Heart right ventricle (tissue), 16 donors: ENCODE results near the gene DPH1. TPM values are rescaled to one million over a fixed set of nuclear protein-coding genes. Genes with fewer than 3 reads are reported as not detected.
A peak's percentile ranks its signal among the peaks of the same experiment; 100 is the strongest.

ENCODE experiments used
- ATAC-seq, 8 donors: fragments of 200-7000 bp; cut with Tn5 transposase; one replicate each; pipeline ENCODE4 v1.9.1; 2020; ENCODE audit warnings: mild to moderate bottlenecking in 8 of 8, moderate library complexity in 8 of 8, moderate number of reproducible peaks in 1 of 8
- DNase-seq, 2 donors: peaks; one replicate each; pipeline ENCODE4 v3.0.0-alpha.2; 2020
- H3K27ac ChIP-seq, 10 donors: fragments of 200-600 bp; sonication (generic) in 2 of 10; one replicate each; pipeline versions ENCODE4 v1.5.0 to v1.8.0; 2020 to 2022; ENCODE audit warnings: mild to moderate bottlenecking in 3 of 10
- H3K27me3 ChIP-seq, 7 donors: fragments of 200-600 bp; one replicate each; pipeline ENCODE4 v1.8.0; 2021 to 2022; ENCODE audit warnings: mild to moderate bottlenecking in 2 of 7
- H3K36me3 ChIP-seq, 9 donors: fragments of 200-600 bp; sonication (generic) in 1 of 9; one replicate each; pipeline versions ENCODE4 v1.5.0 to v1.8.0; 2020 to 2022; ENCODE audit warnings: mild to moderate bottlenecking in 2 of 9
- H3K4me1 ChIP-seq, 9 donors: fragments of 200-600 bp; sonication (generic) in 1 of 9; one replicate each; pipeline versions ENCODE4 v1.5.0 to v1.8.0; 2020 to 2022; ENCODE audit warnings: mild to moderate bottlenecking in 4 of 9
- H3K4me3 ChIP-seq, 10 donors: fragments of 200-600 bp; sonication (generic) in 2 of 10; one replicate each; pipeline versions ENCODE4 v1.5.0 to v1.8.0; 2020 to 2022; ENCODE audit warnings: mild to moderate bottlenecking in 7 of 10, moderate library complexity in 2 of 10
- H3K9me3 ChIP-seq, 11 donors: fragments of 200-600 bp in 10 of 11; sonication (generic) in 2 of 11; one replicate each; pipeline versions ENCODE4 v1.5.0 to v1.8.0; 2013 to 2022; ENCODE audit warnings: mild to moderate bottlenecking in 2 of 11, control low read depth in 1 of 11, moderate library complexity in 1 of 11
- WGBS, 2 donors: extraction: QIAGEN DNeasy Blood & Tissue Kit; methylation state at CpG; one replicate each; pipeline ENCODE4 v1.1.7; 2013; ENCODE audit warnings: inconsistent platforms in 1 of 2; 5-methylcytosine and 5-hydroxymethylcytosine counted together
- intact Hi-C, 10 donors: fragments of 100-400 bp; cut with DNase I; formaldehyde crosslinking; loops; one replicate each; pipeline versions ENCODE4 v1.11.1 to v1.14.2; 2022
- polyA plus RNA-seq, 2 donors: library from polyadenylated mRNA; stranded (reverse); fragments of 200-250 nt; gene quantifications; one replicate each; pipeline ENCODE4 v1.2.3, GENCODE V29; 2013
- total RNA-seq, 10 donors: library from RNA; stranded (reverse); fragmentation: NEBNext Ultra II Directional in 3 of 10; extraction: Animal tissue kit (Norgen Biotek cat#: 25700) in 3 of 10; gene quantifications; one replicate each; pipeline versions ENCODE4 v1.2.1 to v1.2.4, GENCODE V29; 2021 to 2023
- TF ChIP-seq, protein P1 (sequence below), 9 donors: fragments of 200-600 bp; sonication (generic) in 2 of 9; IDR thresholded peaks; one replicate each; pipeline versions ENCODE4 v1.5.0 to v1.8.0; 2021 to 2022; ENCODE audit warnings: antibody characterized with exemption in 9 of 9, mild to moderate bottlenecking in 5 of 9, moderate library complexity in 1 of 9
- donor health status: Arrhythmogenic right ventricular cardiomyopathy.
- donor health status: ischemic (EF 13 %, LVEDD 7.1; RV severe dilation, severe dysfunction).
- donor health status: healthy with polysubstance abuse.
- donor health status: DM: no; HTN: yes; CAD: no.
- donor health status: DM: no; HTN: no; CAD: no.
- donor health status: ischemic (EF 25% LVEDD 6.9; RV normal size, moderate dysfunction).
- donor health status: ischemic (EF 25% LVEDD 5.7; RV mildly dilated, moderate dysfunction).
- donor health status: healthy.
- donor health status: DM: yes; HTN: yes; CAD: no.
- donor health status: Ischemic cardiomyopathy.
- donor health status: ischemic (EF 35%, LVEDD 5.7; RV mildly dilated, moderate dysfunction).
- donor health status: nonischemic (EF 11% LVEDD 7.7; RV severe dilation, severe dysfunction).
- donor health status: DM: yes; HTN: yes; CAD: no.
- donor health status: PGD.
- donor health status: ischemic (EF 29% LVEDD 5.4; RV normal size, mild dysfunction).
- donor health status: nonischemic (EF 23%, LVEDD 6.1; RV moderate dilation, normal function).

The DPH1 gene
- total and polyA plus RNA-seq, 12 donors, result 19.0 to 40.0 (median 25.9) TPM

DNA sequence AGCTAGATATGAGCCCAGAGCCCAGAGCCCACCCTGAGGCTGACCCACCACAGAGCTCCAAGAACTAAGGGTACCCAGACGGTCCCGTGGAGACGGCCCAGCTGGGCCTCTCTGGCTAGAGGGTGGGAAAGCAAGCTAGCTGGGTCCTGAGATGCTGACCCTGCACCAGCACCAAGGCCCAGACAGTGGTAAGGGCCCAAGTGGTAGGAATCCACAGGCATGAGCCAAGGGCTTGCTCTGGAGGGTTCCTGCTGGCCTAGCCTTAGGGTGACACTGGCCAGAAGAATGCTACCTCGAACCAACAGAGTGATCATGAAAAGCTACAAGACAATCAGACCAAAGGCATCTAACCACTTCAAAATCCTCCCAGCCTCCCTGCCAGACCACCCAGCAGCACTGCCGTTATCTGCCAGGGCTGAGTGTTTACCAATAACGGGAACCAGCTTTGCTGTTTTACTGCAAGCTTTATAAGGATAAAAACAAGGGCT is 38.1 kb downstream of the DPH1 start:
- intact Hi-C loops, result loop anchor here in 2 of 10 donors (5.0 to 10.0 kb wide), 3 partner anchors 107 to 337 kb away; partner anchors contain the start of gene MNT (in 1 of the 2)
- peaks cover 0 to 77% (median 9%) of the 10 kb centered on the region in 9 donors for H3K36me3 ChIP-seq
- H3K4me1 ChIP-seq, result peaks cover 38 to 98% (median 87%) of the 10 kb centered on the region in 9 donors
- H3K27me3 ChIP-seq, result no peaks in the 10 kb centered on the region
- H3K4me3 ChIP-seq, result no peak overlapping the region
- no peak for ATAC-seq
- TF ChIP-seq, protein P1, sequence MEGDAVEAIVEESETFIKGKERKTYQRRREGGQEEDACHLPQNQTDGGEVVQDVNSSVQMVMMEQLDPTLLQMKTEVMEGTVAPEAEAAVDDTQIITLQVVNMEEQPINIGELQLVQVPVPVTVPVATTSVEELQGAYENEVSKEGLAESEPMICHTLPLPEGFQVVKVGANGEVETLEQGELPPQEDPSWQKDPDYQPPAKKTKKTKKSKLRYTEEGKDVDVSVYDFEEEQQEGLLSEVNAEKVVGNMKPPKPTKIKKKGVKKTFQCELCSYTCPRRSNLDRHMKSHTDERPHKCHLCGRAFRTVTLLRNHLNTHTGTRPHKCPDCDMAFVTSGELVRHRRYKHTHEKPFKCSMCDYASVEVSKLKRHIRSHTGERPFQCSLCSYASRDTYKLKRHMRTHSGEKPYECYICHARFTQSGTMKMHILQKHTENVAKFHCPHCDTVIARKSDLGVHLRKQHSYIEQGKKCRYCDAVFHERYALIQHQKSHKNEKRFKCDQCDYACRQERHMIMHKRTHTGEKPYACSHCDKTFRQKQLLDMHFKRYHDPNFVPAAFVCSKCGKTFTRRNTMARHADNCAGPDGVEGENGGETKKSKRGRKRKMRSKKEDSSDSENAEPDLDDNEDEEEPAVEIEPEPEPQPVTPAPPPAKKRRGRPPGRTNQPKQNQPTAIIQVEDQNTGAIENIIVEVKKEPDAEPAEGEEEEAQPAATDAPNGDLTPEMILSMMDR (IDR thresholded peaks at IDR 0.05), result no peak
- DNase-seq, result no peak
- peak overlapping the region; percentile 59 to 97 (median 89) for H3K27ac ChIP-seq
- H3K9me3 ChIP-seq, result no peaks in the 10 kb centered on the region
- WGBS, 2 donors, result 59 to 64% methylated on average over 6 of the region's 6 CpGs

DNA sequence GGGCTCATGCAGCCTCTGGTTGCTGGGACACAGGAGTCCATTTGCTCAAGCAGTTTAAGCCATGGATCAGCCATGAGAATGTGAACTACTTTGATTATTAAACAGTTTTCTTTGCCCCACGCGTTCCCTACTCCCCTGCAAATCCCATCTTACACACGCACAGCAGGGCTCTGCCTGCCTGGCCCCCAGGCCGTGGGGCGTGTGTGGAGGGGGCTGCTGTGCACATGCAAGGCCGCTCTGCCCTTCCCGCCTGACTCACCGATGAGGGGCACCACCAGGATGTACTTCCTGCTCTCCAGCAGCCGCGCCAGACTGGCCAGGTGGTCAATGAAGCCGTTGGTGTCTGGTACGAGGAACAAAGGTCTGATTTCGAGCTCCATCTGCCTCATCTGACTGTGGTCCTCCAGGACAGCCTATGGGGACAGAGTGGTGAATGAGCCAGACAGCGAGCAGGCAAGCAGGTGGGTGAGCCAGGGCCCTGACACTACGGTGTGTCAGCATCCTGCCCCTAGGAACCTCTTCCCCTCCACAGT is 38.6 kb downstream of the DPH1 start:
- TF ChIP-seq, protein P1 (IDR thresholded peaks at IDR 0.05), result no peak
- peaks cover 0 to 72% (median 9%) of the 10 kb centered on the region in 9 donors for H3K36me3 ChIP-seq
- H3K4me1 ChIP-seq, result peaks cover 38 to 98% (median 87%) of the 10 kb centered on the region in 9 donors
- DNase-seq, result no peak
- peak overlapping the region; percentile 59 to 97 (median 89) for H3K27ac ChIP-seq
- no peak overlapping the region for H3K4me3 ChIP-seq
- no peaks in the 10 kb centered on the region for H3K9me3 ChIP-seq
- no peaks in the 10 kb centered on the region for H3K27me3 ChIP-seq
- 71 to 74% methylated on average over 15 of the region's 15 CpGs for WGBS, 2 donors
- no peak for ATAC-seq
- intact Hi-C loops, result loop anchor here in 2 of 10 donors (5.0 to 10.0 kb wide), 3 partner anchors 106 to 336 kb away; partner anchors contain the start of gene MNT (in 1 of the 2)

DNA sequence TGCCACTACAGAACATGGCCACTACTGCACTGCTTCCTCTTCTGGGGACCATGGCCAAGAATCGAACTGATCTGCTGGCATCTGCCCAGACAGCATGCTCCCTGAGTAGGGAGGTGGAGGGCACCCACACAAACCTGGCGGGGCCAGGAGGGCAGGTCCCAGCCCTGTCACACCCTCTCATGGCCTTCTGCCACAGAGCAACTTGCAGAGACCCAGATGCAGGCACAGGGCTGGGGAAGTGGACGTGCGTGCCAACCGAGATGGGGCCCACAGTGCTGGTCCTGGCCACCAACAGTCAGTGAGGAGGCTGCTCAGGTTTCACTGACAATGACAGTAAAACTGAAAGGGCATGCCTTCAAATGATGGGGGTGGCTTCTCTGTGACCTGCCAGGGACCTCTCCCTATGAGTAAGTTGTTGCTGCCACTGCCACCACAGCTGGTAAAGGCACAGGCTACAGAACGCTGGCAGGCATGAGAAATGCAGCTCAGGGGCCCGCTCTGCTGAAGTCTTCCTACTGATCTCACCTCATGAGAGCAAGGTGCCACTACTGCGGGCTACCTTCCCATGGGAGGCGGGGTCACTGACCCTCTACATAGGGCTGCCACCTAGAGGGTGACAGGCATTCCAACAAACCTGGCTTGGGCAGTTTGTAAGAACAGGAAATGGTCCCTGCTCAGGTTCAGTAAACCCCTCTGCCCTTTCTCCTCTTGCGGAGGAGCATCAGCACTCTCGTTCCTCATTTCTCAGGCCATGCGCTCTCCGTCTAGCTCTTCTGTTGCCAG is 40.5 kb downstream of the DPH1 start:
- TF ChIP-seq, protein P1 (IDR thresholded peaks at IDR 0.05), result no peak
- intact Hi-C loops, result no loop called here
- 84 to 89% methylated on average over 13 of the region's 13 CpGs for WGBS, 2 donors
- Histone ChIP-seq H3K36me3 (peaks cover 0 to 63% (median 3%) of the 10 kb centered on the region in 9 donors), H3K27me3 (no peaks in the 10 kb centered on the region), H3K27ac (peak overlapping the region; percentile 30 to 97 (median 92)), H3K4me1 (peaks cover 45 to 98% (median 87%) of the 10 kb centered on the region in 9 donors), H3K9me3 (no peaks in the 10 kb centered on the region), H3K4me3 (no peak overlapping the region)
- no peak for ATAC-seq
- no peak for DNase-seq

DNA sequence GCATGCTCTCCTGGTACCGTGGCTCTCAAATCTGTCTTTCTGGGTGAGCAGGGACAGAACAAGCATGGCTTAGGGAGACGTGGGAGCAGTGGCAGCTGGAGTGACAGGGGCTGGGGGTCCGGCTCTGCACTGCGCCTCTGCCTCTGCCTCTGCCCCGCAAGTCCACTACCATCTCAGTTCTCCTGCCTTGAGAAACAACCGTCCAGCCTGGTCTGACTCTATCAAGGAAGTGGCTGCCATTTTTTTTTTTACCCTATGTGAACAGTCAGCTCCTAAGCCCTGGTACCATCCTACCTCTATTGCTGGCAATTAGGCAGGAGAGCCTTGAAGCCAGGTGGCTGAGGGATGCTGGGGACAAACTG is 41.1 kb downstream of the DPH1 start:
- H3K4me3 ChIP-seq, result no peak overlapping the region
- no peak for DNase-seq
- peaks cover 46 to 98% (median 87%) of the 10 kb centered on the region in 9 donors for H3K4me1 ChIP-seq
- H3K27me3 ChIP-seq, result no peaks in the 10 kb centered on the region
- 88 to 92% methylated on average over 6 of the region's 6 CpGs for WGBS, 2 donors
- peaks cover 0 to 60% (median 3%) of the 10 kb centered on the region in 9 donors for H3K36me3 ChIP-seq
- no peaks in the 10 kb centered on the region for H3K9me3 ChIP-seq
- intact Hi-C loops, result no loop called here
- TF ChIP-seq, protein P1 (IDR thresholded peaks at IDR 0.05), result no peak
- peak overlapping the region; percentile 30 to 97 (median 92) for H3K27ac ChIP-seq
- no peak for ATAC-seq
